GM20000 (cell line): ENCODE data around the gene ESR1.

Experiments used
- DNase-seq: peaks from one replicate; pipeline ENCODE4 v3.0.0; 2012; ENCODE audit warnings: low spot score
- TF ChIP-seq, protein P1 (sequence below): IDR thresholded peaks from 2 replicates; pipeline ENCODE4 v1.5.1; 2012; ENCODE audit warnings: mild to moderate bottlenecking, control low read depth; ENCODE audit errors: extremely low read depth, missing control alignments

Gene ESR1

GRCh38 chr6:151772446-151772845 is 35.0 kb upstream of the ESR1 start:
- no peak for DNase-seq
- TF ChIP-seq, protein P1, sequence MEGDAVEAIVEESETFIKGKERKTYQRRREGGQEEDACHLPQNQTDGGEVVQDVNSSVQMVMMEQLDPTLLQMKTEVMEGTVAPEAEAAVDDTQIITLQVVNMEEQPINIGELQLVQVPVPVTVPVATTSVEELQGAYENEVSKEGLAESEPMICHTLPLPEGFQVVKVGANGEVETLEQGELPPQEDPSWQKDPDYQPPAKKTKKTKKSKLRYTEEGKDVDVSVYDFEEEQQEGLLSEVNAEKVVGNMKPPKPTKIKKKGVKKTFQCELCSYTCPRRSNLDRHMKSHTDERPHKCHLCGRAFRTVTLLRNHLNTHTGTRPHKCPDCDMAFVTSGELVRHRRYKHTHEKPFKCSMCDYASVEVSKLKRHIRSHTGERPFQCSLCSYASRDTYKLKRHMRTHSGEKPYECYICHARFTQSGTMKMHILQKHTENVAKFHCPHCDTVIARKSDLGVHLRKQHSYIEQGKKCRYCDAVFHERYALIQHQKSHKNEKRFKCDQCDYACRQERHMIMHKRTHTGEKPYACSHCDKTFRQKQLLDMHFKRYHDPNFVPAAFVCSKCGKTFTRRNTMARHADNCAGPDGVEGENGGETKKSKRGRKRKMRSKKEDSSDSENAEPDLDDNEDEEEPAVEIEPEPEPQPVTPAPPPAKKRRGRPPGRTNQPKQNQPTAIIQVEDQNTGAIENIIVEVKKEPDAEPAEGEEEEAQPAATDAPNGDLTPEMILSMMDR = no peak

- TF ChIP-seq, protein P1 = no peak
- DNase-seq = no peak
These were observed 34.1 kb upstream of the ESR1 start for GRCh38 chr6:151773382-151773781.

DNA sequence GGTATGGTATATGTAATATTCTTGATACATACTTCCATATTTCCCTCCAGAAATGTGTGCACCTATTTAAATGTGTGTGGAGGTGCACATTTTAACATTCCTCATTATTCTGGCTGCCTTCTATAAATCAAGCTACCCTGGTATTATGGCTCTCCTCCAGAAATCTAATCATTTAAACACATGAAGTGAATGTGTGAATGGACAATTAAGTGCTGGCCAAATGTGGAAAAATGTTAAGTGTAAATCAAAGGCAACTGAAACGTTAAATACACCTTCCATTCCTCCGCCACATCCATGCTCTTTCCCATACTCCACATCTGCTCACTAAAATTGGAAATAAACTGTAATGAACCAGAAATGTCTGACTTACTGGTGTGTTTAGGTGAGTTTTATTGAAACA is 24.9 kb upstream of the ESR1 start:
- no peak for DNase-seq
- TF ChIP-seq, protein P1 = no peak

DNA sequence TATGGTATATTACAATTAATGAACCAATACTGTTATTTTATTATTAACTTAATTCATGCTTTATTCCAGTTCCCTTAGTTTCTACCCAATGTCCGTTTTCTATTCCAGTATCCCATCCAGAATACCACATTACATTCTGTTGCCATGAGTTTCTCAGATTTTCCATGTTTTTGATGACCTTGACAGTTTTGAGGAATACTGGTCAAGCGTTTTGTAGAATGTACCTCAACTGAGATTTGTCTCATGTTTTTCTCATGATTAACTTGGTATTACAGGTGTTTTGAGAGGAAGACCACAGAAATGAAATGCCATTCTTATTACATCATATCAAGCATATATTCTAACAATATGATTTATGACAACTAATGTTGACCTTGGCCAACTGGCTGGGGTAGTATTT is 23.8 kb upstream of the ESR1 start:
- DNase-seq = no peak
- TF ChIP-seq, protein P1 = no peak

DNA sequence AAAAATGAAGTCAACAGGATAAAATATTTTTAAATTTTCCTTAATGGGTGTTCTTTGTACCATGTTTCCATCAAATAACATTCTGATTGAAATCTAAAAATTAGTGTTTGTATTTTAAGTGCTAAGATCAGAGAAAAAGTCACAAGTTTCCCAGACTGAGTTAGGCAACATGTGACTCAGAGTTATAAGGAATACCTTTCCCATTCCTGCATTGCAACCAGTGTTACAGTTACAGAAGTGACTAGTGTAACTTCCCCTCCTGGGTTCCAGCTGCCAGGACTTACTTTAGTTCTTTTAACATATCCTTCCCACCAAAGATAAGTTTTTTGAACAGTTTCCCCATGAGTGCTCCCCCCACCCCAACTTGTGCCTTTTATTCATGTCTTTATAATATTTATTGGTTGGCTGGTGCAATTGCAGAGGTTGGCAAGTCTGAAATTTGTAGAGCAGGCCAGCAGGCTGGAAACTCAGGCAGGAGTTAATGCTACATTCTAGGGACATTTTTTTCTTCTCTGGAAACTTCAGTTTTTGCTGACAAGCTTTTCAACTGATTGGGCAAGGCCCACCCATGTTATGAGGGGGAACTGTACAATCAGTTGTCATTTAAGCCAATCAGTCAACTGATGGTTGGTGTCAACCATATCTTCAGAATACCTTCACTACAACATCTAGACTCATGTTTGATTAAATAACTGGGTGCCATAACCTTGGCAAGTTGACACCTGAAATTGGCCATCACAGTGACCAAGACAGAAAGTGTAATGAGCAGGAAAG is 22.9 kb upstream of the ESR1 start:
- TF ChIP-seq, protein P1 = no peak
- DNase-seq = no peak

DNA sequence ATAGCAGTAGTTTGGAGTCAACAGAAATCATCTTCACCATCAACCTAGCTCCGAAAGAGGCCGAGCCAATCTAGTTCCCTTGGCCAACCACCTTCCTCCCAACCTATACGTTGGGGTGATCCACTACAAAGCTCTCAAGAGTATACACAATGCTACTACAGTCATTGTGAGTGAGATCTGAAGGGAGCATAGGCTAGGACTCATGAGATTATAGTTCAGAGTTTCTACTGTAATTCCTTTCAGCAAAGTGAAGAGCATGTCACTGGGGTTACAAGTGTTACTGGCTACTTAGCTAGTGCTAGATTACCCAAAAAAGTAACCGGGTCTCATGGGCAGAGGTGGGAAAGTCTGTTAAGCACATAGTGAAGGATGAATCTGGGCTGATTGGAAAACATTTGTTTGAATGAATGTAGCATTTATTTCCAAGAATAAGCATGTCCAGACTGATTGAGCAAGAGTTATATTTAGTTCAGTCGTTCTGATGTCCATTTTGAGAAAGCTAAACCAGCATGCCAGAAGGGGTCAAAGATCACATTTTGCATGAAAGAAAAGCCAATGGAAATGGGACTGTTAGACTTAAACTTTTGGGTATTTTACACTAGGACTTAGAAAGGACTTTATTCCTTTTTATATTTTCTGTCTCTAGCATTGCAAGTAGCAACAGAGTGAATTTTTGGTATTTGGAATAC is 10.5 kb upstream of the ESR1 start:
- TF ChIP-seq, protein P1 = no peak
- no peak for DNase-seq

DNA sequence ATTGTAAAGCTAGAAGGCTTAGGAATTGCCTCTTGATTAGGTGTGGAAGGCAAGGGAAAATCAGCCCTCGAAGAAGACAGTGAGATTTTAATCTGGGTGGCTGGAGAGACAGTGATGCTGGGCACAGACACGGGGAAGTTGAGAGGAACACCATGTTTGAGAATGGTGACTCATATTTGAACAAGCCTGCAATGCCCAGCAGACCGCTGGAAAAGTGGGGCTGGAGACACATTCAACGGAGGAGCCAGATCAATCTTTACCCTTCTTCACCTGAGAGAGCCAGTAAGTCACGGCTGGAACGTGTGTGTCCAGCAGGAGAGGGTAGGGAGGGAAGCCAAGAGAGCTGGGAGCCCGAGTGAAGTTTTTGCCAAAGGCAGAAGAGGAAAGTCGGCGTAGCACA is 3.7 kb upstream of the ESR1 start:
- TF ChIP-seq, protein P1 = no peak
- no peak for DNase-seq
